22Rv1 (cell line): Measurements from ENCODE around the gene ATXN10.

Experiments
- ZFX ChIP-seq: fragments of 450-650 bp; IDR thresholded peaks from 2 replicates; pipeline ENCODE4 v1.6.1; 2017; ENCODE audit warnings: antibody characterized with exemption, borderline replicate concordance
- TF ChIP-seq, protein P1 (sequence below): fragments of 450-650 bp; IDR thresholded peaks from 2 replicates; pipeline ENCODE4 v1.5.1; 2017; ENCODE audit warnings: mild to moderate bottlenecking

DNA sequence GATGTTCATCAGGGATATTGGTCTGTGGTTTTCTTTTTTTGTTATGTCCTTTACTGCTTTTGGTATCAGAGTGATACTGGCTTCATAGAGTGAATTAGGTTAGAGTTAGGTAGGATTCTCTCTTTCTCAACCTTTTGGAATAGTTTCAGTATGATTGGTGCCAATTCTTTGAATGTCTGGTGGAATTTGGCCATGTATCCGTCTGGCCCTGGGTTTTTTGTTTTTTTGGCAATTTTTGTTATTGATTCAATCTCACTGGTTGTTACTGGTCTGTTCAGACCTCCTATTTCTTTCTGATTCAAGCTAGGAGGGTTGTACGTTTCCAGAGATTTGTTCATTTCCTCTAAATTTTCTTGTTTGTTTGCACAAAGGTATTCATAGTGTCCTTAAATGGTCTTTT is 54.4 kb downstream of the ATXN10 start:
- TF ChIP-seq, protein P1, sequence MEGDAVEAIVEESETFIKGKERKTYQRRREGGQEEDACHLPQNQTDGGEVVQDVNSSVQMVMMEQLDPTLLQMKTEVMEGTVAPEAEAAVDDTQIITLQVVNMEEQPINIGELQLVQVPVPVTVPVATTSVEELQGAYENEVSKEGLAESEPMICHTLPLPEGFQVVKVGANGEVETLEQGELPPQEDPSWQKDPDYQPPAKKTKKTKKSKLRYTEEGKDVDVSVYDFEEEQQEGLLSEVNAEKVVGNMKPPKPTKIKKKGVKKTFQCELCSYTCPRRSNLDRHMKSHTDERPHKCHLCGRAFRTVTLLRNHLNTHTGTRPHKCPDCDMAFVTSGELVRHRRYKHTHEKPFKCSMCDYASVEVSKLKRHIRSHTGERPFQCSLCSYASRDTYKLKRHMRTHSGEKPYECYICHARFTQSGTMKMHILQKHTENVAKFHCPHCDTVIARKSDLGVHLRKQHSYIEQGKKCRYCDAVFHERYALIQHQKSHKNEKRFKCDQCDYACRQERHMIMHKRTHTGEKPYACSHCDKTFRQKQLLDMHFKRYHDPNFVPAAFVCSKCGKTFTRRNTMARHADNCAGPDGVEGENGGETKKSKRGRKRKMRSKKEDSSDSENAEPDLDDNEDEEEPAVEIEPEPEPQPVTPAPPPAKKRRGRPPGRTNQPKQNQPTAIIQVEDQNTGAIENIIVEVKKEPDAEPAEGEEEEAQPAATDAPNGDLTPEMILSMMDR: no peak
- TF ChIP-seq ZFX: no peak
